Measurements from ENCODE around the gene RYR3. TPM values are rescaled to one million over a fixed set of nuclear protein-coding genes. Genes with fewer than 3 reads are reported as not detected.
A peak's percentile ranks its signal among the peaks of the same experiment; 100 is the strongest.

The RYR3 gene
- total RNA-seq, 2 experiments from 2014 or later, result not detected

GRCh38 chr15:33533197-33533596, 222.4 kb downstream of the RYR3 start:
- Mint-ChIP-seq H3K4me3 (no peak overlapping the region), H3K4me1 (no peaks in the 10 kb centered on the region), H3K27ac (no peak overlapping the region), H3K36me3 (ENCODE audit: low read depth) (no peaks in the 10 kb centered on the region), H3K27me3 (peaks cover 7% of the 10 kb centered on the region), H3K9me3 (ENCODE audit: low read depth) (no peaks in the 10 kb centered on the region)
- DNase-seq, result no peak
- ChIA-PET CTCF (no interaction called here), POLR2A (no interaction called here)
- intact Hi-C loops (cut with DNase I, micrococcal nuclease), result no loop called here
- no peak for ATAC-seq

GRCh38 chr15:33534642-33535041, 223.9 kb downstream of the RYR3 start:
- Mint-ChIP-seq H3K27me3 (peaks cover 5% of the 10 kb centered on the region), H3K27ac (no peak overlapping the region), H3K9me3 (ENCODE audit: low read depth) (no peaks in the 10 kb centered on the region), H3K36me3 (ENCODE audit: low read depth) (no peaks in the 10 kb centered on the region), H3K4me3 (no peak overlapping the region), H3K4me1 (no peaks in the 10 kb centered on the region)
- intact Hi-C loops (cut with DNase I, micrococcal nuclease), result no loop called here
- ChIA-PET CTCF (no interaction called here), POLR2A (no interaction called here)
- ATAC-seq (no peak), DNase-seq (no peak)

GRCh38 chr15:33535135-33535534, 224.4 kb downstream of the RYR3 start:
- ATAC-seq (no peak), DNase-seq (no peak)
- POLR2A ChIA-PET, result no interaction called here
- H3K9me3 Mint-ChIP-seq (ENCODE audit: low read depth), result no peaks in the 10 kb centered on the region
- CTCF ChIA-PET, result no interaction called here
- no peaks in the 10 kb centered on the region for H3K36me3 Mint-ChIP-seq (ENCODE audit: low read depth)
- H3K27me3 Mint-ChIP-seq, result peaks cover 10% of the 10 kb centered on the region
- H3K4me1 Mint-ChIP-seq, result no peaks in the 10 kb centered on the region
- intact Hi-C loops (cut with DNase I, micrococcal nuclease), result no loop called here
- no peak overlapping the region for H3K4me3 Mint-ChIP-seq
- H3K27ac Mint-ChIP-seq, result no peak overlapping the region

GRCh38 chr15:33539825-33540573, 229.2 kb downstream of the RYR3 start:
- ChIA-PET POLR2A (no interaction called here), CTCF (no interaction called here)
- no peaks in the 10 kb centered on the region for H3K36me3 Mint-ChIP-seq (ENCODE audit: low read depth)
- no peaks in the 10 kb centered on the region for H3K9me3 Mint-ChIP-seq (ENCODE audit: low read depth)
- no peak overlapping the region for H3K4me3 Mint-ChIP-seq
- ATAC-seq, result no peak
- H3K4me1 Mint-ChIP-seq, result no peaks in the 10 kb centered on the region
- intact Hi-C loops (cut with DNase I, micrococcal nuclease), result no loop called here
- H3K27ac Mint-ChIP-seq, result no peak overlapping the region
- peaks cover 11% of the 10 kb centered on the region for H3K27me3 Mint-ChIP-seq
- no peak for DNase-seq

GRCh38 chr15:33543957-33544356, 233.2 kb downstream of the RYR3 start:
- CTCF ChIA-PET, result interaction anchor here (0.6 kb wide), 1 partner anchor 54 kb away, joined by 5 read pairs; no protein-coding TSS in a partner anchor
- no peaks in the 10 kb centered on the region for H3K9me3 Mint-ChIP-seq (ENCODE audit: low read depth)
- no peaks in the 10 kb centered on the region for H3K4me1 Mint-ChIP-seq
- no peak for ATAC-seq
- intact Hi-C loops (cut with DNase I, micrococcal nuclease), result loop anchor here in 1 of 2 experiments (2.0 kb wide), 1 partner anchor 21 kb away; no protein-coding TSS in a partner anchor
- DNase-seq, result no peak
- H3K4me3 Mint-ChIP-seq, result no peak overlapping the region
- H3K27me3 Mint-ChIP-seq, result peaks cover 9% of the 10 kb centered on the region
- H3K27ac Mint-ChIP-seq, result no peak overlapping the region
- no peaks in the 10 kb centered on the region for H3K36me3 Mint-ChIP-seq (ENCODE audit: low read depth)
- POLR2A ChIA-PET, result no interaction called here

GRCh38 chr15:33545866-33546265, 235.1 kb downstream of the RYR3 start:
- POLR2A ChIA-PET, result no interaction called here
- no peak overlapping the region for H3K27ac Mint-ChIP-seq
- CTCF ChIA-PET, result interaction anchor here (0.8 kb wide), 1 partner anchor 245 kb away, joined by 3 read pairs; no protein-coding TSS in a partner anchor
- intact Hi-C loops (cut with DNase I, micrococcal nuclease), result loop anchor here in 1 of 2 experiments (2.0 kb wide), 1 partner anchor 19 kb away; no protein-coding TSS in a partner anchor
- peaks cover 7% of the 10 kb centered on the region for H3K27me3 Mint-ChIP-seq
- no peaks in the 10 kb centered on the region for H3K36me3 Mint-ChIP-seq (ENCODE audit: low read depth)
- DNase-seq (no peak), ATAC-seq (no peak)
- no peaks in the 10 kb centered on the region for H3K9me3 Mint-ChIP-seq (ENCODE audit: low read depth)
- no peak overlapping the region for H3K4me3 Mint-ChIP-seq
- H3K4me1 Mint-ChIP-seq, result no peaks in the 10 kb centered on the region

- CTCF ChIA-PET, result interaction anchor here (1.0 to 1.2 kb wide), 2 partner anchors 10 to 12 kb away, joined by 4 to 5 read pairs; no protein-coding TSS in a partner anchor
- intact Hi-C loops (cut with DNase I, micrococcal nuclease), result no loop called here
- H3K9me3 Mint-ChIP-seq (ENCODE audit: low read depth), result no peaks in the 10 kb centered on the region
- DNase-seq, result peak; percentile 32
- ATAC-seq, result no peak
- POLR2A ChIA-PET, result no interaction called here
- peaks cover 8% of the 10 kb centered on the region for H3K27me3 Mint-ChIP-seq
- H3K36me3 Mint-ChIP-seq (ENCODE audit: low read depth), result no peaks in the 10 kb centered on the region
- no peak overlapping the region for H3K27ac Mint-ChIP-seq
- no peak overlapping the region for H3K4me3 Mint-ChIP-seq
- H3K4me1 Mint-ChIP-seq, result no peaks in the 10 kb centered on the region
Measured at GRCh38 chr15:33547876-33548275, 237.1 kb downstream of the RYR3 start.

- H3K27ac Mint-ChIP-seq, result no peak overlapping the region
- ATAC-seq, result no peak
- DNase-seq, result no peak
- intact Hi-C loops (cut with DNase I, micrococcal nuclease), result no loop called here
- no peaks in the 10 kb centered on the region for H3K36me3 Mint-ChIP-seq (ENCODE audit: low read depth)
- H3K4me3 Mint-ChIP-seq, result no peak overlapping the region
- H3K27me3 Mint-ChIP-seq, result peaks cover 4% of the 10 kb centered on the region
- no peaks in the 10 kb centered on the region for H3K9me3 Mint-ChIP-seq (ENCODE audit: low read depth)
- H3K4me1 Mint-ChIP-seq, result no peaks in the 10 kb centered on the region
- ChIA-PET POLR2A (no interaction called here), CTCF (interaction anchor here (0.6 to 0.7 kb wide), 2 partner anchors 14 to 116 kb away, joined by 3 to 6 read pairs; no protein-coding TSS in a partner anchor)
Measured at GRCh38 chr15:33551860-33552259, 241.1 kb downstream of the RYR3 start.

- Mint-ChIP-seq H3K4me3 (no peak overlapping the region), H3K27me3 (peaks cover 4% of the 10 kb centered on the region), H3K36me3 (ENCODE audit: low read depth) (no peaks in the 10 kb centered on the region), H3K27ac (no peak overlapping the region), H3K9me3 (ENCODE audit: low read depth) (no peaks in the 10 kb centered on the region), H3K4me1 (no peaks in the 10 kb centered on the region)
- CTCF ChIA-PET, result no interaction called here
- POLR2A ChIA-PET, result no interaction called here
- intact Hi-C loops (cut with DNase I, micrococcal nuclease), result no loop called here
- ATAC-seq (no peak), DNase-seq (no peak)
Measured at GRCh38 chr15:33553157-33553556, 242.4 kb downstream of the RYR3 start.

- Mint-ChIP-seq H3K27ac (no peak overlapping the region), H3K4me1 (no peaks in the 10 kb centered on the region), H3K9me3 (ENCODE audit: low read depth) (no peaks in the 10 kb centered on the region), H3K27me3 (peaks cover 4% of the 10 kb centered on the region), H3K36me3 (ENCODE audit: low read depth) (no peaks in the 10 kb centered on the region), H3K4me3 (no peak overlapping the region)
- no peak for ATAC-seq
- DNase-seq, result no peak
- ChIA-PET POLR2A (no interaction called here), CTCF (interaction anchor here (1.4 kb wide), 1 partner anchor 11 kb away, joined by 4 read pairs; no protein-coding TSS in a partner anchor)
- intact Hi-C loops (cut with DNase I, micrococcal nuclease), result no loop called here
Measured at GRCh38 chr15:33559207-33559890, 248.6 kb downstream of the RYR3 start.

GRCh38 chr15:33561407-33561806, 250.6 kb downstream of the RYR3 start:
- no peaks in the 10 kb centered on the region for H3K9me3 Mint-ChIP-seq (ENCODE audit: low read depth)
- no peaks in the 10 kb centered on the region for H3K4me1 Mint-ChIP-seq
- H3K36me3 Mint-ChIP-seq (ENCODE audit: low read depth), result no peaks in the 10 kb centered on the region
- H3K27me3 Mint-ChIP-seq, result peaks cover 4% of the 10 kb centered on the region
- no peak overlapping the region for H3K27ac Mint-ChIP-seq
- no peak overlapping the region for H3K4me3 Mint-ChIP-seq
- ChIA-PET CTCF (no interaction called here), POLR2A (no interaction called here)
- no peak for ATAC-seq
- no peak for DNase-seq
- intact Hi-C loops (cut with DNase I, micrococcal nuclease), result no loop called here

- Mint-ChIP-seq H3K36me3 (ENCODE audit: low read depth) (no peaks in the 10 kb centered on the region), H3K4me3 (no peak overlapping the region), H3K4me1 (no peaks in the 10 kb centered on the region), H3K27ac (no peak overlapping the region), H3K9me3 (ENCODE audit: low read depth) (no peaks in the 10 kb centered on the region), H3K27me3 (peaks cover 4% of the 10 kb centered on the region)
- ATAC-seq (no peak), DNase-seq (no peak)
- intact Hi-C loops (cut with DNase I, micrococcal nuclease), result no loop called here
- CTCF ChIA-PET, result no interaction called here
- POLR2A ChIA-PET, result no interaction called here
Measured at GRCh38 chr15:33561967-33562366, 251.2 kb downstream of the RYR3 start.

Data from activated CD4-positive, alpha-beta T cell treated with anti-CD3 and anti-CD28 coated beads for 36 hours (primary cell).